GM23248 (cell line): ENCODE results near the gene CPB1.

Source experiments
- EZH2 ChIP-seq: fragments of 200-600 bp; sonication (generic); IDR thresholded peaks from 2 replicates; pipeline ENCODE4 v1.6.1; 2018; ENCODE audit warnings: antibody characterized with exemption, mild to moderate bottlenecking; ENCODE audit not compliant: insufficient read depth, poor library complexity, severe bottlenecking
- EZH2phosphoT487 ChIP-seq: fragments of 200-600 bp; sonication (generic); IDR thresholded peaks from 2 replicates; pipeline ENCODE4 v1.6.1; 2018; ENCODE audit warnings: antibody characterized with exemption, moderate library complexity, mild to moderate bottlenecking, low read depth; ENCODE audit not compliant: insufficient read depth

GRCh38 chr3:148840451-148840850 lies 12.8 kb downstream of the CPB1 start:
- no peak for TF ChIP-seq EZH2
- TF ChIP-seq EZH2phosphoT487, result no peak
